Neural progenitor cell (in vitro differentiated cells): ENCODE results near the gene PNMA8C. TPM values are rescaled to one million over a fixed set of nuclear protein-coding genes. Genes with fewer than 3 reads are reported as not detected.

Experiments
- DNase-seq: peaks from one replicate; pipeline ENCODE4 v3.0.0-alpha.2; 2016; ENCODE audit warnings: low spot score
- H2AFZ ChIP-seq: fragments of 200-600 bp; sonication (generic); replicated peaks from 2 replicates; pipeline ENCODE4 v1.6.1; 2016; ENCODE audit warnings: antibody characterized with exemption
- H3F3A ChIP-seq: fragments of 200-600 bp; sonication (generic); 2 replicates; pipeline ENCODE4 v1.6.1; 2016; ENCODE audit warnings: antibody characterized with exemption, low read depth
- H3K27ac ChIP-seq: fragments of 200-600 bp; sonication (generic); 2 replicates; pipeline ENCODE4 v1.5.1; 2016; ENCODE audit warnings: mild to moderate bottlenecking
- H3K27me3 ChIP-seq: fragments of 200-600 bp; sonication (generic); 2 replicates; pipeline ENCODE4 v1.6.1; 2016; ENCODE audit warnings: mild to moderate bottlenecking, moderate library complexity
- H3K36me3 ChIP-seq: fragments of 200-600 bp; sonication (generic); 2 replicates; pipeline ENCODE4 v1.5.1; 2016
- H3K4me1 ChIP-seq: fragments of 200-600 bp; sonication (generic); 2 replicates; pipeline ENCODE4 v1.6.1; 2016; ENCODE audit warnings: mixed run types
- H3K4me2 ChIP-seq: fragments of 200-600 bp; sonication (generic); 2 replicates; pipeline ENCODE4 v1.6.1; 2016
- H3K4me3 ChIP-seq: fragments of 200-600 bp; sonication (generic); 2 replicates; pipeline ENCODE4 v1.5.1; 2016
- H3K79me2 ChIP-seq: fragments of 200-600 bp; sonication (generic); 2 replicates; pipeline ENCODE4 v1.6.1; 2016; ENCODE audit warnings: low read depth
- H3K9ac ChIP-seq: fragments of 200-600 bp; sonication (generic); 2 replicates; pipeline ENCODE4 v1.6.1; 2016
- H3K9me3 ChIP-seq: fragments of 200-600 bp; sonication (generic); 2 replicates; pipeline ENCODE4 v1.5.1; 2016; ENCODE audit warnings: low read depth
- H4K20me1 ChIP-seq: fragments of 200-600 bp; sonication (generic); 2 replicates; pipeline ENCODE4 v1.6.1; 2016; ENCODE audit warnings: low read depth
- H3K27ac Mint-ChIP-seq: 3 replicates; pipeline ENCODE4 v1.8.0; 2021; ENCODE audit warnings: mixed read lengths
- H3K27me3 Mint-ChIP-seq: 2 replicates; pipeline ENCODE4 v1.8.0; 2022; ENCODE audit warnings: low read depth, mild to moderate bottlenecking, inconsistent platforms, moderate library complexity, mixed read lengths; ENCODE audit not compliant: insufficient read depth
- H3K36me3 Mint-ChIP-seq: 3 replicates; pipeline ENCODE4 v1.8.0; 2021; ENCODE audit warnings: mixed read lengths
- H3K4me1 Mint-ChIP-seq: 3 replicates; pipeline ENCODE4 v1.8.0; 2021; ENCODE audit warnings: mixed read lengths
- H3K4me3 Mint-ChIP-seq: 3 replicates; pipeline ENCODE4 v1.8.0; 2021; ENCODE audit warnings: mild to moderate bottlenecking, moderate library complexity, mixed read lengths
- H3K9me3 Mint-ChIP-seq: 3 replicates; pipeline ENCODE4 v1.8.0; 2020; ENCODE audit warnings: mixed read lengths
- EZH2 ChIP-seq: fragments of 200-600 bp; sonication (generic); IDR thresholded peaks from 2 replicates; pipeline ENCODE4 v1.6.1; 2017; ENCODE audit warnings: antibody characterized with exemption, mild to moderate bottlenecking, moderate library complexity
- EZH2phosphoT487 ChIP-seq: fragments of 200-600 bp; sonication (generic); IDR thresholded peaks from 2 replicates; pipeline ENCODE4 v1.6.1; 2017; ENCODE audit warnings: antibody characterized with exemption
- total RNA-seq: library from RNA; depleted of rRNA; stranded (reverse); fragments of >200 nt; gene quantifications from 2 replicates; pipeline ENCODE4 v1.2.3, GENCODE V29; 2015; ENCODE audit warnings: low replicate concordance
- TF ChIP-seq, protein P1 (sequence below): fragments of 200-600 bp; sonication (generic); IDR thresholded peaks from 2 replicates; pipeline ENCODE4 v1.5.1; 2017; ENCODE audit warnings: antibody characterized with exemption, mild to moderate bottlenecking

The PNMA8C gene
- total RNA-seq, 1 donor from 2014 or later, result 0.58 TPM

DNA sequence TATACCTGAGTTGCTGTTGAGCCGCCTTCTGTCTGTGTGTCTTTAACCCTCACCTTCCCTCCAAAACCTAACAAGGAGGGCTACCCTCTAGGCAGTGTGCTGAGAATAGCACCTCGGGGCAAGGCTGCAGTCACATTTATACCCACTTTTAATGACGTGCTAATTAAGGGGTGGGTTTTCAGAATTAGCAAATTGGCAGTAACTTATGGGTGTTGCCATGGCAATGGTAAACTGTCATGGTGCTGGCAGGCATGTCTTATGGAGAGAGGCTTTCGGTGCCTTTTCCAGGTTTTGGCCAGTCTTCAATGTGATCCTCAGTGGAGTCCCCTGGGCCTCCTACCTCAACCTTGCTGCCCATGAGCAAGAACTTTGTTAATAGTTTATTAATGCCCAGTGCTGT lies 43.9 kb upstream of the PNMA8C start:
- H3K9me3 Mint-ChIP-seq, result no peaks in the 10 kb centered on the region
- peaks cover 6% of the 10 kb centered on the region for H3F3A ChIP-seq
- H3K27me3 ChIP-seq, result peaks cover 3% of the 10 kb centered on the region
- H3K4me2 ChIP-seq, result no peak overlapping the region
- H4K20me1 ChIP-seq, result no peaks in the 10 kb centered on the region
- H3K4me1 ChIP-seq, result peaks cover 5% of the 10 kb centered on the region
- H3K4me3 ChIP-seq, result no peak overlapping the region
- DNase-seq, result no peak
- H2AFZ ChIP-seq, result no peak overlapping the region
- no peaks in the 10 kb centered on the region for H3K36me3 ChIP-seq
- H3K36me3 Mint-ChIP-seq, result peaks cover 22% of the 10 kb centered on the region
- H3K27ac Mint-ChIP-seq, result no peak overlapping the region
- peaks cover 40% of the 10 kb centered on the region for H3K4me1 Mint-ChIP-seq
- TF ChIP-seq, protein P1, sequence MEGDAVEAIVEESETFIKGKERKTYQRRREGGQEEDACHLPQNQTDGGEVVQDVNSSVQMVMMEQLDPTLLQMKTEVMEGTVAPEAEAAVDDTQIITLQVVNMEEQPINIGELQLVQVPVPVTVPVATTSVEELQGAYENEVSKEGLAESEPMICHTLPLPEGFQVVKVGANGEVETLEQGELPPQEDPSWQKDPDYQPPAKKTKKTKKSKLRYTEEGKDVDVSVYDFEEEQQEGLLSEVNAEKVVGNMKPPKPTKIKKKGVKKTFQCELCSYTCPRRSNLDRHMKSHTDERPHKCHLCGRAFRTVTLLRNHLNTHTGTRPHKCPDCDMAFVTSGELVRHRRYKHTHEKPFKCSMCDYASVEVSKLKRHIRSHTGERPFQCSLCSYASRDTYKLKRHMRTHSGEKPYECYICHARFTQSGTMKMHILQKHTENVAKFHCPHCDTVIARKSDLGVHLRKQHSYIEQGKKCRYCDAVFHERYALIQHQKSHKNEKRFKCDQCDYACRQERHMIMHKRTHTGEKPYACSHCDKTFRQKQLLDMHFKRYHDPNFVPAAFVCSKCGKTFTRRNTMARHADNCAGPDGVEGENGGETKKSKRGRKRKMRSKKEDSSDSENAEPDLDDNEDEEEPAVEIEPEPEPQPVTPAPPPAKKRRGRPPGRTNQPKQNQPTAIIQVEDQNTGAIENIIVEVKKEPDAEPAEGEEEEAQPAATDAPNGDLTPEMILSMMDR, result no peak
- no peak for TF ChIP-seq EZH2
- TF ChIP-seq EZH2phosphoT487, result no peak
- H3K27me3 Mint-ChIP-seq, result peaks cover 11% of the 10 kb centered on the region
- no peaks in the 10 kb centered on the region for H3K9me3 ChIP-seq
- peaks cover 13% of the 10 kb centered on the region for H3K79me2 ChIP-seq
- H3K27ac ChIP-seq, result no peak overlapping the region
- H3K4me3 Mint-ChIP-seq, result peak overlapping the region; percentile 59
- H3K9ac ChIP-seq, result no peak overlapping the region

DNA sequence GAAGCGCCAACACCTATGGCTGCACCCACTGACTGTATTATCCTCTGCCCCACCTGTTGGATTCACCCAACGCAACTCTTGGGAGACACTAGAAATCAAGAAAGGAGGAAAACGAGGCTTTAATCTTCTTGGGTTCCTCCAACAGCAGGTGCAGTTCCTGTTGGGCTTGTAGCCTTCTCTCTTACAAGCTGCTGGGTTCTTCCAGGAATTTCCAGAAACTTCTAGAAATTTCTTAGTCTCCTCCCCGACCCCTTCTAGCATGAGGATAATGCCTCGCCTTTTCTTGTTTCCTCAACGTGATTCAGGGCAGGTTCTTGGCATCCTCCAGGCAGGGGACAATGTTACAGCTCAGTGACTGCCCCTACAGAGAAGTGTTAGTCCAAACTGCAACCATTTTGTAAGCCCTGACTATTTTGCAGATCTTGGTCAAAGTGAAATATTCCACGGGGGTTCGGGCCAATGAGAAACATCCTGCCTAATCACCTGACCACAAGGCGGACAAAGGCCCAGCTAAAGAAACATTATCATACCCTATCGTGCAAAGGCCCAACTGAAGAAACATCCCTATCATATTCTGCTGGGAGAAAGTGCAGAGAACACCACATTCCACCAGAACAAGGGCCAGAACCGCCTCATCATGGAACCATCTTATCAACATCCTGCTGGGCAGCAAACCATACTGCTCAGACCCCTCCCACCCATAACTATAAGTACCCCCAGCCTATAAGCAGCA lies 43.2 kb upstream of the PNMA8C start:
- no peaks in the 10 kb centered on the region for H3K9me3 ChIP-seq
- H3K4me1 ChIP-seq, result peaks cover 5% of the 10 kb centered on the region
- peak overlapping the region; percentile 34 for H3K27ac Mint-ChIP-seq
- H2AFZ ChIP-seq, result peak overlapping the region; percentile 8
- no peak for TF ChIP-seq EZH2
- TF ChIP-seq, protein P1, result no peak
- no peak for TF ChIP-seq EZH2phosphoT487
- H3F3A ChIP-seq, result peaks cover 6% of the 10 kb centered on the region
- H3K4me1 Mint-ChIP-seq, result peaks cover 40% of the 10 kb centered on the region
- H3K27me3 ChIP-seq, result peaks cover 3% of the 10 kb centered on the region
- H4K20me1 ChIP-seq, result no peaks in the 10 kb centered on the region
- H3K27ac ChIP-seq, result no peak overlapping the region
- peaks cover 29% of the 10 kb centered on the region for H3K36me3 Mint-ChIP-seq
- peak overlapping the region; percentile 82 for H3K4me3 Mint-ChIP-seq
- H3K9me3 Mint-ChIP-seq, result no peaks in the 10 kb centered on the region
- H3K4me2 ChIP-seq, result peak overlapping the region; percentile 85
- H3K9ac ChIP-seq, result no peak overlapping the region
- peaks cover 13% of the 10 kb centered on the region for H3K27me3 Mint-ChIP-seq
- peak overlapping the region; percentile 49 for H3K4me3 ChIP-seq
- peaks cover 13% of the 10 kb centered on the region for H3K79me2 ChIP-seq
- DNase-seq, result no peak
- no peaks in the 10 kb centered on the region for H3K36me3 ChIP-seq

DNA sequence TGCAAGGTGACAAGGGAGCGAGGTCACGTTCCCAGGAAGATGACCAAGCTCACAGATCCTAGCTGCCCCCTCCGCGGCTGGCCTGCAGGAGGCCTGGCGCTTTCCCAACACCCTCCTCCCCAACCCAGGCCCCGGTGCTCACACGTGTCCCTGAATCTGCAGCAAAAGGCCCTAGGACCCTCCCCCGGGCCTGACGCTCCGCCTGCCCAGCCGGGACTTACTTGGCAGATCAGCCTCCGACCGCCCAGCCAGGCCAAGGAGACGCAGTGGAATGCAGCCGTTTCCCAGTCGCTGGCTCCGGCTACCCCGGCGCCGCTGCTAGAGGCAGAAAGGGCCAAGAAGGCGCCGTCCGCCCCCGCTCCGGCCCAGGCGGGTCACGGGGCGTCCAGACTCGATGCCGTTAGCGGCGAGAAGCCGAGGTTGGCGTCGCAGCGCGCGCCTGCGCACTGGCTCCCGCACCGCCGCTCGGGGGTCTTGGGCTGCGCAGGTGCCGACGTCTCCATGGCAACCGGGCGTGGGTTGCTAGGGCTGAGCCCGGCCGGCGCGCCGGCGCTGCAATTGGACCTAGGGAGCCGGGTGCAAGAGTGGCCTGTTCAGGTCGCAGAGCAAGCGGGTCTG lies 42.5 kb upstream of the PNMA8C start, which contains the start of gene PNMA8A:
PNMA8A (minus strand) TSS at position 448 of the 618 bp plus-strand sequence. CDS start 528 bp downstream, outside the sequence.
- Histone ChIP-seq H4K20me1 (no peaks in the 10 kb centered on the region), H3K4me1 (peaks cover 5% of the 10 kb centered on the region), H3F3A (peaks cover 6% of the 10 kb centered on the region), H3K27ac (no peak within 1 kb of the TSS), H3K4me2 (peak within 1 kb of the TSS; percentile 85), H3K36me3 (no peaks in the 10 kb centered on the region), H3K4me3 (peak within 1 kb of the TSS; percentile 49), H3K79me2 (peaks cover 13% of the 10 kb centered on the region), H3K9ac (no peak within 1 kb of the TSS), H3K9me3 (no peaks in the 10 kb centered on the region), H2AFZ (peak within 1 kb of the TSS; percentile 8), H3K27me3 (peaks cover 3% of the 10 kb centered on the region)
- Mint-ChIP-seq H3K27ac (peak within 1 kb of the TSS; percentile 34), H3K27me3 (peaks cover 13% of the 10 kb centered on the region), H3K4me1 (peaks cover 40% of the 10 kb centered on the region), H3K9me3 (no peaks in the 10 kb centered on the region), H3K4me3 (peak within 1 kb of the TSS; percentile 82), H3K36me3 (peaks cover 36% of the 10 kb centered on the region)
- DNase-seq, result peak; percentile 97
- TF ChIP-seq EZH2, result peak; percentile 29
- no peak for TF ChIP-seq EZH2phosphoT487
